Stimulated activated naive CD8-positive, alpha-beta T cell treated with anti-CD3 and anti-CD28 coated beads, Interleukin-15, amount 100 ng/mL, for 72 hours (primary cell): ENCODE measurements around the gene MAP3K3.

Experiments
- ATAC-seq: fragments of 150-1000 bp; cut with Tn5 transposase; 2 replicates; pipeline ENCODE4 v1.10.0; 2021; ENCODE audit warnings: mild to moderate bottlenecking, moderate library complexity
- DNase-seq, 2 donors: peaks; one replicate each; pipeline ENCODE4 v3.0.0; 2021 to 2022
- H3K27ac Mint-ChIP-seq, 2 donors: one replicate each; pipeline ENCODE4 v1.8.0; 2022; ENCODE audit warnings: mild to moderate bottlenecking in 2 of 2, mixed read lengths in 2 of 2, moderate library complexity in 2 of 2
- H3K27me3 Mint-ChIP-seq: one replicate; pipeline ENCODE4 v1.8.0; 2022; ENCODE audit warnings: mixed read lengths
- H3K4me1 Mint-ChIP-seq: one replicate; pipeline ENCODE4 v1.8.0; 2022; ENCODE audit warnings: mild to moderate bottlenecking, mixed read lengths
- H3K4me3 Mint-ChIP-seq, 2 donors: one replicate each; pipeline ENCODE4 v1.8.0; 2022; ENCODE audit warnings: mild to moderate bottlenecking in 2 of 2, mixed read lengths in 2 of 2, moderate library complexity in 1 of 2
- H3K9me3 Mint-ChIP-seq, 2 donors: one replicate each; pipeline ENCODE4 v1.8.0; 2022; ENCODE audit warnings: mixed read lengths in 2 of 2

MAP3K3 gene

GRCh38 chr17:63621684-63622573 lies at the start of gene MAP3K3:
MAP3K3 (plus strand) TSS chr17:63622417; CDS start chr17:63622760, 343 bp downstream.
- ATAC-seq, result peak; percentile 93
- Mint-ChIP-seq H3K9me3 (no peaks in the 10 kb centered on the region), H3K27ac (peak within 1 kb of the TSS; percentile 96 to 97), H3K27me3 (no peaks in the 10 kb centered on the region), H3K4me3 (peak within 1 kb of the TSS; percentile 97 to 100), H3K4me1 (peaks cover 43% of the 10 kb centered on the region)
- peak; percentile 96 to 99 for DNase-seq

GRCh38 chr17:63573634-63574033 lies 48.6 kb upstream of the MAP3K3 start:
- DNase-seq, result no peak
- H3K9me3 Mint-ChIP-seq, result no peaks in the 10 kb centered on the region

GRCh38 chr17:63578027-63578768 lies 44.0 kb upstream of the MAP3K3 start:
- ATAC-seq (no peak), DNase-seq (no peak)
- no peak overlapping the region for H3K4me3 Mint-ChIP-seq
- no peaks in the 10 kb centered on the region for H3K27me3 Mint-ChIP-seq
- H3K27ac Mint-ChIP-seq, result no peak overlapping the region
- H3K9me3 Mint-ChIP-seq, result no peaks in the 10 kb centered on the region
- peaks cover 6% of the 10 kb centered on the region for H3K4me1 Mint-ChIP-seq

More at GRCh38 chr17:63573634-63574033, 48.6 kb upstream of the MAP3K3 start:
- Mint-ChIP-seq H3K27me3 (no peaks in the 10 kb centered on the region), H3K27ac (peak overlapping the region in 1 of 2 donors; percentile 69), H3K4me3 (no peak overlapping the region), H3K4me1 (peaks cover 9% of the 10 kb centered on the region)
- no peak for ATAC-seq

GRCh38 chr17:63578769-63579111 lies 43.5 kb upstream of the MAP3K3 start:
- Mint-ChIP-seq H3K4me3 (no peak overlapping the region), H3K9me3 (no peaks in the 10 kb centered on the region), H3K4me1 (peaks cover 6% of the 10 kb centered on the region), H3K27me3 (no peaks in the 10 kb centered on the region), H3K27ac (no peak overlapping the region)
- DNase-seq (no peak), ATAC-seq (no peak)

GRCh38 chr17:63579633-63580032 lies 42.6 kb upstream of the MAP3K3 start:
- Mint-ChIP-seq H3K4me3 (no peak overlapping the region), H3K4me1 (peaks cover 10% of the 10 kb centered on the region), H3K27ac (no peak overlapping the region), H3K27me3 (no peaks in the 10 kb centered on the region), H3K9me3 (no peaks in the 10 kb centered on the region)
- ATAC-seq, result no peak
- DNase-seq, result no peak

- no peak for ATAC-seq
- Mint-ChIP-seq H3K4me1 (peaks cover 18% of the 10 kb centered on the region), H3K4me3 (no peak overlapping the region), H3K27ac (no peak overlapping the region), H3K27me3 (no peaks in the 10 kb centered on the region), H3K9me3 (no peaks in the 10 kb centered on the region)
- no peak for DNase-seq
Observed at GRCh38 chr17:63587770-63588169, 34.4 kb upstream of the MAP3K3 start.

GRCh38 chr17:63588797-63589196 lies 33.4 kb upstream of the MAP3K3 start:
- Mint-ChIP-seq H3K4me3 (no peak overlapping the region), H3K27me3 (no peaks in the 10 kb centered on the region), H3K9me3 (no peaks in the 10 kb centered on the region), H3K4me1 (peaks cover 17% of the 10 kb centered on the region), H3K27ac (no peak overlapping the region)
- ATAC-seq, result no peak
- no peak for DNase-seq

- Mint-ChIP-seq H3K27me3 (no peaks in the 10 kb centered on the region), H3K4me1 (peaks cover 12% of the 10 kb centered on the region), H3K4me3 (no peak overlapping the region), H3K27ac (peak overlapping the region in 1 of 2 donors; percentile 60), H3K9me3 (no peaks in the 10 kb centered on the region)
- DNase-seq (no peak), ATAC-seq (no peak)
Observed at GRCh38 chr17:63589646-63590045, 32.6 kb upstream of the MAP3K3 start.

GRCh38 chr17:63592797-63593196 lies 29.4 kb upstream of the MAP3K3 start:
- Mint-ChIP-seq H3K27me3 (no peaks in the 10 kb centered on the region), H3K4me3 (no peak overlapping the region), H3K9me3 (no peaks in the 10 kb centered on the region), H3K27ac (no peak overlapping the region), H3K4me1 (peaks cover 5% of the 10 kb centered on the region)
- ATAC-seq (no peak), DNase-seq (no peak)

- ATAC-seq, result no peak
- no peaks in the 10 kb centered on the region for H3K27me3 Mint-ChIP-seq
- no peak for DNase-seq
- H3K27ac Mint-ChIP-seq, result no peak overlapping the region
- H3K9me3 Mint-ChIP-seq, result no peaks in the 10 kb centered on the region
- H3K4me1 Mint-ChIP-seq, result peaks cover 25% of the 10 kb centered on the region
- H3K4me3 Mint-ChIP-seq, result no peak overlapping the region
Observed at GRCh38 chr17:63595132-63595531, 27.1 kb upstream of the MAP3K3 start.

GRCh38 chr17:63596856-63597586 lies 25.2 kb upstream of the MAP3K3 start:
- no peak for ATAC-seq
- DNase-seq, result no peak
- Mint-ChIP-seq H3K27me3 (no peaks in the 10 kb centered on the region), H3K4me1 (peaks cover 37% of the 10 kb centered on the region), H3K27ac (peak overlapping the region in 1 of 2 donors; percentile 8), H3K4me3 (no peak overlapping the region), H3K9me3 (no peaks in the 10 kb centered on the region)

- H3K27me3 Mint-ChIP-seq, result no peaks in the 10 kb centered on the region
- H3K4me3 Mint-ChIP-seq, result no peak overlapping the region
- H3K27ac Mint-ChIP-seq, result no peak overlapping the region
- peak; percentile 68 for ATAC-seq
- H3K9me3 Mint-ChIP-seq, result no peaks in the 10 kb centered on the region
- peaks cover 37% of the 10 kb centered on the region for H3K4me1 Mint-ChIP-seq
- DNase-seq, result no peak
Observed at GRCh38 chr17:63598281-63598680, 23.9 kb upstream of the MAP3K3 start.

- ATAC-seq (peak; percentile 97), DNase-seq (peak; percentile 77 to 82)
- peak within 1 kb of the TSS; percentile 97 to 99 for H3K27ac Mint-ChIP-seq
- H3K4me1 Mint-ChIP-seq, result peaks cover 37% of the 10 kb centered on the region
- peak within 1 kb of the TSS; percentile 93 to 96 for H3K4me3 Mint-ChIP-seq
- H3K9me3 Mint-ChIP-seq, result no peaks in the 10 kb centered on the region
- H3K27me3 Mint-ChIP-seq, result no peaks in the 10 kb centered on the region
Observed at GRCh38 chr17:63600569-63601438, 21.4 kb upstream of the MAP3K3 start, which contains the start of gene TACO1. TACO1 (plus strand) TSS chr17:63600895; CDS start chr17:63601084, 189 bp downstream.

- Mint-ChIP-seq H3K4me3 (peak overlapping the region; percentile 93 to 96), H3K9me3 (no peaks in the 10 kb centered on the region), H3K27ac (peak overlapping the region; percentile 97 to 99), H3K27me3 (no peaks in the 10 kb centered on the region), H3K4me1 (peaks cover 37% of the 10 kb centered on the region)
- DNase-seq (no peak), ATAC-seq (no peak)
Observed at GRCh38 chr17:63601439-63602371, 20.5 kb upstream of the MAP3K3 start.
